ENCODE results near the gene MAN2A1.

Gene MAN2A1

DNA sequence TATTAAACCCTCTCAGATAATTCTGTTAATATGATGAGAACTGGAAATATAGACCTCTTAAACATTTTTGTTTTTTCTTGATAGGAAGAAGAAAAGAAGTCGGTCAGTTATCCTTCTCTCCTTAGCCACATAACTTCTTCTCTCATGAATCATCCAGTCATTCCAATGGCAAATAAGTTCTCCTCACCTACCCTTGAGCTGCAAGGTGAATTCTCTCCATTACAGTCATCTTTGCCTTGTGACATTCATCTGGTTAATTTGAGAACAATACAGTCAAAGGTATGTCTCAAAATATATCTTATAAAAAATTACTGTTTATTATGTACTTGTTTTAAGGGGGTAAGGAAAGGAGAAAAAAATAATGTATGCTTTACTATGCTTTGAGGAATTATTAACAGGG is 165.3 kb downstream of the MAN2A1 start:
- ChIA-PET CTCF (interaction anchor here (1.3 kb wide), 1 partner anchor 10 kb away, joined by 3 read pairs; no protein-coding TSS in a partner anchor), POLR2A (no interaction called here)
- Histone ChIP-seq H3K4me1 (ENCODE audit: control insufficient read depth, insufficient read depth, low read length) (peaks cover 9% of the 10 kb centered on the region; the same call in 1 of the 2 replicates), H3K4me3 (ENCODE audit: low read depth, low read length) (no peak overlapping the region), H3K9me3 (ENCODE audit: control insufficient read depth, insufficient read depth, low read depth, low read length) (no peaks in the 10 kb centered on the region), H3K36me3 (ENCODE audit: control insufficient read depth in 2 of 2, insufficient read depth in 1 of 2, low read length in 2 of 2) (peaks cover 0 to 16% of the 10 kb centered on the region in 2 experiments; a peak in 2 of 3 replicates), H3K27ac (ENCODE audit: extremely low read depth, low read depth, low read length) (no peak overlapping the region)
- TF ChIP-seq PATZ1 (tag by site-specific recombination; IDR thresholded peaks at IDR 0.05) (no peak), ZNF184 (tag by site-specific recombination; IDR thresholded peaks at IDR 0.05) (no peak), ZNF449 (tag by site-specific recombination; IDR thresholded peaks at IDR 0.05) (no peak), ZNF211 (tag by site-specific recombination; IDR thresholded peaks at IDR 0.05; ENCODE audit: low read depth) (no peak), ZNF169 (tag by site-specific recombination; IDR thresholded peaks at IDR 0.05) (no peak), ZNF596 (tag by site-specific recombination; IDR thresholded peaks at IDR 0.05) (no peak), ZNF248 (tag by site-specific recombination; IDR thresholded peaks at IDR 0.05) (no peak), ZNF362 (tag by site-specific recombination; IDR thresholded peaks at IDR 0.05) (no peak), ZNF670 (tag by site-specific recombination; IDR thresholded peaks at IDR 0.05; ENCODE audit: low read depth) (no peak), MYNN (tag by site-specific recombination; IDR thresholded peaks at IDR 0.05; ENCODE audit: borderline replicate concordance) (no peak), HIC1 (tag by site-specific recombination; IDR thresholded peaks at IDR 0.05) (no peak), ZSCAN23 (tag by site-specific recombination; IDR thresholded peaks at IDR 0.05) (no peak), OVOL3 (tag by site-specific recombination; IDR thresholded peaks at IDR 0.05) (no peak), TRIM28 (IDR thresholded peaks at IDR 0.05; ENCODE audit: borderline replicate concordance, low read length) (no peak), KLF8 (tag by site-specific recombination; IDR thresholded peaks at IDR 0.05) (no peak)
- TF ChIP-seq, protein P1, sequence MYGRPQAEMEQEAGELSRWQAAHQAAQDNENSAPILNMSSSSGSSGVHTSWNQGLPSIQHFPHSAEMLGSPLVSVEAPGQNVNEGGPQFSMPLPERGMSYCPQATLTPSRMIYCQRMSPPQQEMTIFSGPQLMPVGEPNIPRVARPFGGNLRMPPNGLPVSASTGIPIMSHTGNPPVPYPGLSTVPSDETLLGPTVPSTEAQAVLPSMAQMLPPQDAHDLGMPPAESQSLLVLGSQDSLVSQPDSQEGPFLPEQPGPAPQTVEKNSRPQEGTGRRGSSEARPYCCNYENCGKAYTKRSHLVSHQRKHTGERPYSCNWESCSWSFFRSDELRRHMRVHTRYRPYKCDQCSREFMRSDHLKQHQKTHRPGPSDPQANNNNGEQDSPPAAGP (tag by site-specific recombination; IDR thresholded peaks at IDR 0.05), result no peak

DNA sequence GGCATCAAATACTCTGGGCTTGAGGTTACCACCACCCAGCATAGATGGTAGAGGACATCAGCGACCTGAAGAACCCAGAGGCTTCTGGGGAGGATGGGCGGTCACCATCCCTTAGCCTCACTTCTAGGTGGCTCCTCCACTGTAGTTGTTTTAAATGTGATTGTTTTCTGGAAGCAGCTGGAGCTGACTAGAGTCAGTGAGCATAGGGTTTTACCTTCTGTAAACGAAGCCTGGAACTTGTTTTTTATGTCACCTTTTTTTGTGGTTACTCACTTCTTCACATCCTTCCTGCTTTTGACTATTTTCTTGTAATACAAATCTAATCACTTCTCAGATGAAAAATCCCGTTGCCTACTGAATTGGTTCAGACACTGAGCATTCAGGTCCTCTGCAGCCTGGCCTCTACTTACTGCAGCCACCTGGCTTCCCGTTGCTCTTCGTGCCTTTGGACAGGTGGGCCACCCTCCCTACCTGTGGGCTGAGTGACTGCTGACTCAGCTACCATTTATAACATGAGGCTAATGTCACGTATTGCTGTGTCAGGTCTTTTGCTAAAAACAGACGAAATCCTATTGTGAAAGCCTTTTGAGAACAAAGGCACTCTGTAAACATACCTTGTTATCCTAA is 167.8 kb downstream of the MAN2A1 start:
- H3K4me3 ChIP-seq (ENCODE audit: low read depth, low read length), result no peak overlapping the region
- H3K4me1 ChIP-seq (ENCODE audit: control insufficient read depth, insufficient read depth, low read length), result peaks cover 6% of the 10 kb centered on the region; the same call in 1 of the 2 replicates
- no peak overlapping the region for H3K27ac ChIP-seq (ENCODE audit: extremely low read depth, low read depth, low read length)
- no peaks in the 10 kb centered on the region for H3K9me3 ChIP-seq (ENCODE audit: control insufficient read depth, insufficient read depth, low read depth, low read length)
- peaks cover 0 to 14% of the 10 kb centered on the region in 2 experiments; a peak in 2 of 3 replicates for H3K36me3 ChIP-seq (ENCODE audit: control insufficient read depth in 2 of 2, insufficient read depth in 1 of 2, low read length in 2 of 2)
- POLR2A ChIA-PET, result no interaction called here
- CTCF ChIA-PET, result no interaction called here
- TF ChIP-seq ZNF416 (tag by site-specific recombination; IDR thresholded peaks at IDR 0.05) (no peak), ZNF513 (tag by site-specific recombination; IDR thresholded peaks at IDR 0.05) (no peak), PRDM10 (tag by site-specific recombination; IDR thresholded peaks at IDR 0.05) (no peak), ZNF202 (tag by site-specific recombination; IDR thresholded peaks at IDR 0.05; ENCODE audit: borderline replicate concordance) (no peak), ZFP69B (tag by site-specific recombination; IDR thresholded peaks at IDR 0.05) (no peak), ZNF138 (tag by site-specific recombination; IDR thresholded peaks at IDR 0.05; ENCODE audit: borderline replicate concordance) (no peak)
